GM19324 (cell line): Measurements from ENCODE around the gene PBX1.

ENCODE experiments used
- ATAC-seq: cut with Tn5 transposase; IDR thresholded peaks from one replicate; pipeline ENCODE4 v1.9.1; 2021; ENCODE audit warnings: mild to moderate bottlenecking, moderate library complexity; ENCODE audit not compliant: unreplicated experiment, low FRiP score

Gene PBX1

GRCh38 chr1:164712131-164713036 lies 153.4 kb downstream of the PBX1 start:
- ATAC-seq, result no peak

DNA sequence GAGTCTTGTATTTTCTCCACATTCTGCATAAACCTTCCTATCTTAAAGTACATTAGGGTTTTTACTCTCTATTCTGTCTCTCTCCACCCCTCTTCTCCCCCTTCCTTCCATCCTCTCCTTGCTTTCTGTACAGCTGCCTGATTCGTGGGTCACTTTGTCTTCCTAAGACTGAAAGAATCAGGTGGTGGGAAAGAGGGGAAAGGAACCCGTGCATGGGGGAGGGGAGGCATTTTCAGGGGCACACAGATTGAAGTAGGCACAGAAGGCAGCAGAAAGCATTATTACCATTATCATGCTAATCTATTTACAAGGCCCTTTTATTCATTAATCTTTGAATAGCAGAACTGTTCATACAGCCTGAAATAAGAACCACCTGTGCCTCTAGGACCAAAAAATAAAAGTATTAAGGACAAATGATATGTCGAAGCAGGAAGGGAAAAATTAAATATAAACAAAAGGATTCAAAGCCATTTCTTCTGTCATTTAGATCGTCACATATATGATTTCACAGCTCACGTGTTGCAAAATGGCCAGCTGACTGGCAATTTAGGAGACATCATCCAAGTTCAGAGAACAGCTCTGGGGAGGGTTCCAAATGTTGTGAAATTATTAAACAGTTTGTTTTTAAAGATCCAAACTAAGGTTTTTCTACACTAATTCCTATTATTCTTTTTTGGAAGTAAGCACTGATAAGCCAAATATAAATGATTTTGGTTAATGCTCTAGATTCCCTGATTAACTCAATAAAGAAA lies 154.6 kb downstream of the PBX1 start:
- no peak for ATAC-seq

DNA sequence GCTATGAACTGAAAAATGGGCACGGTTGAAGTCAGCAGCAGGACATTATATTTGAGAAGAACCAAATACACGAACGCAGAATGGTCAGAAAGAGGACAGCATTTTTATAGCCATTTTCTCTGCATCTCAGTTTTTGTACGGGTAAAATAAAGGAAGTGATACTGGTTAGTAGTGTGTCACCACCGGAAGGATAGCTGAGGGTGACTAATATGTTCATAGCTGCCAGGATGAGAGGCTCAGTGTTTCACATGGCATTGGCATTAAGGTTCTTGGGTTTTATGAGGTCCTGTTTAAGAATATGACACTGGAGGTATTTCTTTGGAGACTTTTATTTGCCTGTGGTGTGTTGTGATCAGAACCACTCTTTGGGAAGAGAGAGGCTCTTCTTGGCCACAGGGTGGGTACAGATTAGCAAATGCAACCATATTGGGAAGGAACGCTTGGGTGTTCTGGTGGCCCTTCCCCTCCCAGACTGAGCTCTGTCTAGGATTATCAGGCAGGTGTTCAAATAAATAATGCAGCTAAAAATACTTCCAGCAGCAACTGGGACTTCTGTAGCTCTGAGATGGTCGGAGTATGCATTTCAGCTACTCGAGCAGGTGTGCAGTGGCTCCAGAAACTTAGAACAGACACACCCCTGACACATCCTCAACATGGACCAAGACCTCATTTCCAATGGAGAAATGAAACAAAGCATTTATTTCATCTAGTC lies 158.2 kb downstream of the PBX1 start:
- no peak for ATAC-seq

GRCh38 chr1:164718821-164719220 lies 159.8 kb downstream of the PBX1 start:
- ATAC-seq, result no peak

GRCh38 chr1:164719676-164720439 lies 160.9 kb downstream of the PBX1 start:
- ATAC-seq, result no peak

GRCh38 chr1:164720440-164721227 lies 161.7 kb downstream of the PBX1 start:
- no peak for ATAC-seq

GRCh38 chr1:164721228-164721496 lies 162.2 kb downstream of the PBX1 start:
- ATAC-seq, result no peak

DNA sequence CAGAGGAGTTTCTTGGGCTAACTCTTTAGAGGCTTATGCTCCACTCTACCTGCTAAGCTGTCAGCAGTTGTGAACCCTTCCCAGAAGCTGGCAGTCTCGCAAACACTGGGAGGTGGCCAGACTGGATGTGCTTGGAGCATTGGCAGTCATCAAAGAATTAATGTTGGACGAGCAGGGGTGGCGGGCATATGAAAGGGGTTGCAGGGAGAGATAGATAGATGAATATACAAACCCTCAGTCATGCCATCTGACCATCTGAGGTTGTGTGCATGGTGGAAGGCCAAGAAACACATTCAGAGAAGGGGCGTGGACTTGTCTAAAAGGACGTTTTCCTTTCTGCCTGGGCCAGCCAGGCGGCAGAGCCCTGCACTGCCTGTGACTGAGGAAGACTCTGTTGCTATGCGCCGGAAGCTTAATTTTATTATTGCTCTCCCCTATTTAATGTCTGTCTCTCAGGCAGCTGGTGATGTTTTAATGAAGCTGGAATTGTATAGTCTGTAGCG lies 164.4 kb downstream of the PBX1 start:
- no peak for ATAC-seq

DNA sequence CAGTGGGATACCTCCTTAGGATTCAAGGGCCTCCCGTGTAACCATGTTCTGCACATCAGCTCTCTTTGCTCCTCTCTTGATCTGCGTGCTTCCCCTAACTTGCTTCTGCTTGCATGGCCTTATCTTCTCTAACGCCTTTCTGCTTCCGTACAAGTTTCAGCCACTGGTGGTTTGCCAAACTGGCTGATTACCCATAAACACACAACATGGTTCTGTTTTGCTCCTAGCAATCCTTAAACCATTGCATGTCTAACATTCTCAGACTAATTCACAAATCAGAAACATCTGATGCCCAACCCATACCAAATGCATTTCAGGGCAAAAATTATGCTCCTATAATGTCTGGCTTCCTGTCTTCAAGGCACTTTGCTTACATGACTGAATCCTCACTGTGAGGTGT lies 166.4 kb downstream of the PBX1 start:
- ATAC-seq, result no peak

DNA sequence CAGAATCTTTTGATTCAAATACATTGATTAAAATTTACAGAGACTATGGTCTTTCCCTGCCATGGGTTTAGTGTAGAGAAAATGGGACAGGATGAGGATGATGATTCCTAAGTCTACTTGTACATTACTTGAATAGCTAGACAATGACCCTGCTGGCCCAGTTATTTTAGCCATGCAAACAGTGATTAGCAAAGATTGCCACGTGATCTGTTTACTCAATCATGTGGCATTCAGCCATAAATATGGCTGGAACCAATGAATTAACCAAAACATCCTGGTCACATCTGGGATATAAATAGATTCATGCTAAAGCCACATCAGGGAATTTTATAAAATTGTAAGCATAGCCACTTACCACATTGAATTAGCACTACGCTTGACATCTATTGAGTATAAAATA lies 167.3 kb downstream of the PBX1 start:
- no peak for ATAC-seq

DNA sequence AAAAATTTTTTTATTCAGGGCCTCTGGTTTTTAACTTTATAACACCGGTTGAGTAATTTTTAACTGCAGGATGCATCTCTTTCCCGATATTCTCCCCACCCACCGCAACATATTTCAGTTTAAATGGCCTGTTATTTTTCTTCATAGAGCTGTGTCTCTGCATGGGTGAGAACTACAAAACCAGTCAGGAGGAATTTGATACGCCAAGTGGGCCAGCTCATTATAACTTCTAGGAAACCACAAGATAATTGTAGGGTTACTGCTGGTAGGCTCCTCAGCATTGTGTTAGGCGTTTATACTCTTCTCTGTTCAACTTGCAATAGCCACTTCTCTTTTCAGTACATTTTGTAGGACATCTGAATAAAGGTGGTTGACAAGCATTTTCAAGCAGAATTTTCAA lies 169.7 kb downstream of the PBX1 start:
- ATAC-seq, result no peak

- no peak for ATAC-seq
Observed at GRCh38 chr1:164731161-164731876, 172.3 kb downstream of the PBX1 start.

GRCh38 chr1:164733070-164733469 lies 174.1 kb downstream of the PBX1 start:
- ATAC-seq, result no peak

DNA sequence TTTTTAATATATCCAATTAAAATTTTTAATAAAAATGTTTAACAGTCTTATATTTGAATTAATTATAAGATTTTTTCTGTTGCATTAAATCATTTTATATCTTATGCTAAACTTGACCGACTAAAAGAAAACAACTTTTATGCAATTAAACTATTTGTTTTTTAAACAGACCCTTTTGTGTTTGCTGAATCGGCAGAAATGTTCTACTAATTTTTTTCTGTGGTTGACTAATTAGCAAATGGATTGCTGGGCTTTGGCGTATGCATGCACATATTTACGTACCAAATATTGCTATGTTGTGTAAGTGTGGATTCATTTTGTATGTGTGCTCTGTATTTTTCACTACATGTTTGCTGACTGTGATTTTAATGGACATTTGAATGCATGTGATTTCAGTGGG lies 174.8 kb downstream of the PBX1 start:
- no peak for ATAC-seq

DNA sequence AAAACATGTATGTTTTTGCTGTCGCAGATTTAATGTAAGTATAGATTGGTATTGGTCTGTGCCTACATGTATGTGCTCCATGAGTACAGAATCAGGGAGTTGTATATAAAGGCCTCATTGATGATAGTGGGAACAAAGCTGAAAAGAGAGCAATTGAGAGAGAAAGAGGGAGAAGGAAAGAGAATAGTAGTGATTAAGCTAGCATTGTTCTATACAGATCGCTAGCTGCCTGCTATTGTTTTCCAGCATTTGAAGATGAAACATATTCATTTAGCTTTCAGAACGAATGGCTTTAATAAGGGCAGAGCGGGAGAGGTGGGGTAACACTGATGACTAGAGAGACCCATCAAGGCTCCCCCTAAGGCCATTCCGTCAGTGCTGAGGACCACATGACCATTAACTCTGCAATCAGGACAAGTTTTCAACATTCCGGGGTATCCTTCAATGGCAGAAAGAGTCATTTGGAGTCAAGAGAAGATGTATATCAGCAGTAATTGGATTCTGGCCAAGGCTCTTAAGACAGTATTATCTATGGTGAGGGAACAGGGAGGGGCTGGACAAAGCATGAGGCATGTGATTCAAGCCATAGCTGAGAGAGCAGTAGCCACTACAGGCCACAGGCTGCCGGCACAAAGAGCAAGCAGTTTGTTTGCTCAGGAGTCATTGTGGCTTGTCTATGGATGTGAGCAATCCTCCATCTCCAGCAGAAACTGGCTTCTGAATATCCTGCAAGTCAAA lies 176.5 kb downstream of the PBX1 start:
- no peak for ATAC-seq

GRCh38 chr1:164736137-164736536 lies 177.2 kb downstream of the PBX1 start:
- ATAC-seq, result no peak

- no peak for ATAC-seq
Observed at GRCh38 chr1:164739189-164739588, 180.2 kb downstream of the PBX1 start.

- ATAC-seq, result no peak
Observed at GRCh38 chr1:164740000-164740526, 181.1 kb downstream of the PBX1 start.
